H1 (cell line): ENCODE measurements around the gene CCR9. TPM values are rescaled to one million over a fixed set of nuclear protein-coding genes. Genes with fewer than 3 reads are reported as not detected.

ENCODE experiments used
- CTCF ChIA-PET: fragments of 300-600 bp; sonication (Branson Sonifier 250); formaldehyde crosslinking; loops from one replicate; lab custom pipeline; 2021; ENCODE audit not compliant: partially characterized antibody; lab: Charles Lee
- POLR2A ChIA-PET: fragments of 300-600 bp; sonication (Branson Sonifier 250); formaldehyde crosslinking; loops from one replicate; lab custom pipeline; 2021; ENCODE audit warnings: inconsistent platforms; ENCODE audit not compliant: partially characterized antibody; lab: Charles Lee
- DNase-seq, 2 experiments: peaks; one replicate each; pipeline versions ENCODE4 v3.0.0 to v3.0.0-alpha.2; 2010 to 2022; ENCODE audit warnings: low spot score in 2 of 2, low read depth in 1 of 2, mixed read lengths in 1 of 2
- FAIRE-seq: peaks from 2 replicates; lab custom pipeline; 2011; peaks lifted over from hg19 to GRCh38; lab: Jason Lieb, UNC
- H2AFZ ChIP-seq: 2 replicates; pipeline ENCODE4 v1.8.1; 2012; ENCODE audit warnings: low read length, inconsistent platforms
- H2AK5ac ChIP-seq: 2 replicates; pipeline ENCODE4 v1.6.1; 2013; ENCODE audit warnings: low read depth, low read length
- H2BK120ac ChIP-seq: replicated peaks from 2 replicates; pipeline ENCODE3; 2013; ENCODE audit warnings: low read depth, low read length, inconsistent platforms
- H2BK12ac ChIP-seq: 2 replicates; pipeline ENCODE4 v1.6.1; 2013; ENCODE audit warnings: low read depth, low read length
- H2BK15ac ChIP-seq: 2 replicates; pipeline ENCODE4 v1.6.1; 2013; ENCODE audit warnings: low read length
- H2BK20ac ChIP-seq: 2 replicates; pipeline ENCODE4 v1.6.1; 2013; ENCODE audit warnings: low read length
- H2BK5ac ChIP-seq: 2 replicates; pipeline ENCODE4 v1.6.1; 2013; ENCODE audit warnings: low read depth, low read length
- H3K14ac ChIP-seq: 2 replicates; pipeline ENCODE4 v1.6.1; 2013; ENCODE audit warnings: inconsistent platforms; ENCODE audit not compliant: insufficient read length
- H3K18ac ChIP-seq: 2 replicates; pipeline ENCODE4 v1.6.1; 2013; ENCODE audit warnings: low read length; ENCODE audit errors: extremely low read depth
- H3K23ac ChIP-seq: 2 replicates; pipeline ENCODE4 v1.6.1; 2013; ENCODE audit warnings: inconsistent platforms; ENCODE audit not compliant: insufficient read length
- H3K23me2 ChIP-seq: 2 replicates; pipeline ENCODE4 v1.6.1; 2013; ENCODE audit warnings: low read depth, low read length
- H3K27ac ChIP-seq: 2 replicates; pipeline ENCODE4 v1.6.1; 2011; ENCODE audit warnings: low read depth, low read length, inconsistent platforms
- H3K27me3 ChIP-seq, 4 experiments: replicated peaks in 1 of 4; 1 replicate in 1 of 4; 2 replicates in 3 of 4; pipeline versions ENCODE4 v1.6.1 to v1.8.1; 2011 to 2013; ENCODE audit warnings: low read length in 3 of 4, mild to moderate bottlenecking in 3 of 4, inconsistent platforms in 2 of 4, mixed read lengths in 2 of 4, moderate library complexity in 1 of 4; ENCODE audit not compliant: control insufficient read depth in 3 of 4, insufficient read depth in 3 of 4; ENCODE audit errors: extremely low read depth in 1 of 4
- H3K36me3 ChIP-seq, 4 experiments: 2 replicates each; pipeline versions ENCODE4 v1.6.1 to v1.8.1; 2011 to 2013; ENCODE audit warnings: mild to moderate bottlenecking in 4 of 4, low read length in 3 of 4, moderate library complexity in 2 of 4, control low read depth in 1 of 4, inconsistent platforms in 1 of 4; ENCODE audit not compliant: insufficient read depth in 4 of 4, control insufficient read depth in 2 of 4
- H3K4ac ChIP-seq: replicated peaks from 2 replicates; pipeline ENCODE3; 2013; ENCODE audit warnings: low read length, low read depth, mixed read lengths, inconsistent platforms; ENCODE audit not compliant: insufficient read length
- H3K4me1 ChIP-seq, 4 experiments: replicated peaks in 1 of 4; 1 replicate in 1 of 4; 2 replicates in 3 of 4; pipeline versions ENCODE4 v1.6.1 to v1.8.1; 2011 to 2013; ENCODE audit warnings: low read length in 3 of 4, inconsistent platforms in 2 of 4, mixed read lengths in 1 of 4; ENCODE audit not compliant: insufficient read depth in 4 of 4, control insufficient read depth in 3 of 4
- H3K4me2 ChIP-seq, 2 experiments: 2 replicates each; pipeline versions ENCODE4 v1.6.1 to v1.8.1; 2011 to 2013; ENCODE audit warnings: low read depth in 2 of 2, low read length in 2 of 2, control low read depth in 1 of 2, inconsistent platforms in 1 of 2, mild to moderate bottlenecking in 1 of 2; ENCODE audit not compliant: insufficient read depth in 1 of 2
- H3K4me3 ChIP-seq, 4 experiments: fragments of 200-600, 300-600 bp in 1 of 4; sonication (generic), shearing (Covaris generic), sonication (Bioruptor Twin) in 1 of 4; 2 replicates each; pipeline versions ENCODE4 v1.5.1 to v1.8.1; 2011 to 2016; ENCODE audit warnings: low read length in 4 of 4, low read depth in 3 of 4, control low read depth in 2 of 4, inconsistent platforms in 2 of 4, mild to moderate bottlenecking in 2 of 4, mixed read lengths in 1 of 4, moderate library complexity in 1 of 4; ENCODE audit not compliant: insufficient read depth in 2 of 4; ENCODE audit errors: extremely low read depth in 1 of 4
- H3K56ac ChIP-seq: replicated peaks from 2 replicates; pipeline ENCODE3; 2013; ENCODE audit warnings: low read depth, mild to moderate bottlenecking, mixed read lengths, low read length, inconsistent platforms; ENCODE audit not compliant: insufficient read length
- H3K79me1 ChIP-seq: 2 replicates; pipeline ENCODE4 v1.6.1; 2013; ENCODE audit warnings: low read depth, low read length, control low read depth
- H3K79me2 ChIP-seq, 2 experiments: 2 replicates each; pipeline versions ENCODE4 v1.6.1 to v1.8.1; 2012 to 2013; ENCODE audit warnings: low read length in 2 of 2, mild to moderate bottlenecking in 2 of 2, inconsistent platforms in 1 of 2; ENCODE audit not compliant: insufficient read depth in 2 of 2, control insufficient read depth in 1 of 2
- H3K9ac ChIP-seq, 4 experiments: replicated peaks in 1 of 4; 1 replicate in 1 of 4; 2 replicates in 3 of 4; pipeline versions ENCODE4 v1.6.1 to v1.8.1; 2011 to 2013; ENCODE audit warnings: low read depth in 3 of 4, low read length in 3 of 4, control low read depth in 2 of 4, mild to moderate bottlenecking in 2 of 4, moderate library complexity in 2 of 4, inconsistent platforms in 1 of 4; ENCODE audit errors: extremely low read depth in 1 of 4
- H3K9me3 ChIP-seq, 2 experiments: 2 replicates each; pipeline versions ENCODE4 v1.6.1 to v1.8.1; 2012 to 2013; ENCODE audit warnings: mild to moderate bottlenecking in 2 of 2, moderate library complexity in 2 of 2, control low read depth in 1 of 2, inconsistent platforms in 1 of 2, low read depth in 1 of 2, low read length in 1 of 2, mixed read lengths in 1 of 2; ENCODE audit not compliant: insufficient read depth in 2 of 2
- H4K20me1 ChIP-seq, 2 experiments: replicated peaks in 1 of 2; 2 replicates each; pipeline versions ENCODE3 to v1.8.1; 2011 to 2013; ENCODE audit warnings: inconsistent platforms in 2 of 2, low read length in 2 of 2, mild to moderate bottlenecking in 1 of 2; ENCODE audit not compliant: insufficient read depth in 2 of 2, control insufficient read depth in 1 of 2
- H4K5ac ChIP-seq: 2 replicates; pipeline ENCODE4 v1.6.1; 2013; ENCODE audit warnings: low read length, low read depth, mixed read lengths, inconsistent platforms; ENCODE audit not compliant: insufficient read length
- H4K8ac ChIP-seq: 2 replicates; pipeline ENCODE4 v1.8.0; 2013; ENCODE audit warnings: mild to moderate bottlenecking, moderate library complexity, low read length, inconsistent platforms; ENCODE audit not compliant: insufficient read depth; ENCODE audit errors: extremely low read depth
- H4K91ac ChIP-seq: replicated peaks from 2 replicates; pipeline ENCODE3; 2013; ENCODE audit warnings: low read length, mixed read lengths, inconsistent platforms; ENCODE audit not compliant: insufficient read length
- ATF3 ChIP-seq: IDR thresholded peaks from 2 replicates; pipeline ENCODE4 v1.6.1; 2011; ENCODE audit warnings: low read depth, mild to moderate bottlenecking, low read length; ENCODE audit not compliant: insufficient read depth
- CTCF ChIP-seq, 3 experiments: IDR thresholded peaks; 1 replicate in 2 of 3; 2 replicates in 1 of 3; pipeline versions ENCODE4 v1.5.1 to v1.6.1; 2011; ENCODE audit warnings: low read length in 3 of 3, mild to moderate bottlenecking in 3 of 3, inconsistent platforms in 2 of 3, low read depth in 1 of 3, moderate library complexity in 1 of 3; ENCODE audit not compliant: insufficient read depth in 1 of 3; ENCODE audit errors: control extremely low read depth in 1 of 3
- RBBP5 ChIP-seq: IDR thresholded peaks from 2 replicates; pipeline ENCODE4 v1.7.1; 2012; ENCODE audit warnings: low read depth, mild to moderate bottlenecking, inconsistent platforms, low read length, moderate library complexity, borderline replicate concordance
- SIRT6 ChIP-seq: IDR thresholded peaks from one replicate; pipeline ENCODE4 v1.7.1; 2012; ENCODE audit warnings: low read length, inconsistent platforms
- SIX5 ChIP-seq: IDR thresholded peaks from 2 replicates; pipeline ENCODE4 v1.6.1; 2011; ENCODE audit warnings: mild to moderate bottlenecking, low read depth, low read length
- WGBS, 2 experiments: shearing (Covaris generic) in 1 of 2; methylation state at CpG; one replicate each; pipeline versions ENCODE4 v1.1.6 to v1.1.7; 2013 to 2015; ENCODE audit warnings: low lambda C conversion rate in 2 of 2, mixed read lengths in 2 of 2, inconsistent platforms in 1 of 2, low coverage in 1 of 2, missing lambda C conversion rate in 1 of 2; ENCODE audit not compliant: insufficient replicate concordance in 2 of 2, insufficient coverage in 1 of 2, insufficient read length in 1 of 2; ENCODE audit errors: extremely low coverage in 1 of 2, missing lambda C conversion rate in 1 of 2; 5-methylcytosine and 5-hydroxymethylcytosine counted together
- polyA plus RNA-seq, 7 experiments: library from polyadenylated mRNA; depleted of rRNA in 3 of 7; stranded (reverse) in 5 of 7; unstranded in 2 of 7; fragments of >200 nt in 5 of 7; fragments of 200-250 nt in 2 of 7; gene quantifications; 1 replicate in 5 of 7; 2 replicates in 1 of 7; 4 replicates in 1 of 7; pipeline versions ENCODE4 v1.2.1 to v1.2.3, GENCODE V29; 2011 to 2013; ENCODE audit warnings: missing spikeins in 2 of 7, mixed read lengths in 2 of 7
- total RNA-seq: library from RNA; stranded (reverse); fragmentation: NEBNext Ultra II Directional; extraction: Animal tissue kit (Norgen Biotek cat#: 25700); gene quantifications from 2 replicates; pipeline ENCODE4 v1.2.1, GENCODE V29; 2021
- TF ChIP-seq, protein P1 (sequence below): IDR thresholded peaks from 2 replicates; pipeline ENCODE4 v1.6.1; 2011; ENCODE audit warnings: low read length, improper control_type of control experiment

CCR9 gene
- total and polyA plus RNA-seq, 2 of the 8 experiments (the other 6 are each of a cell fraction or from before 2014, with no cell fraction given), result not detected

DNA sequence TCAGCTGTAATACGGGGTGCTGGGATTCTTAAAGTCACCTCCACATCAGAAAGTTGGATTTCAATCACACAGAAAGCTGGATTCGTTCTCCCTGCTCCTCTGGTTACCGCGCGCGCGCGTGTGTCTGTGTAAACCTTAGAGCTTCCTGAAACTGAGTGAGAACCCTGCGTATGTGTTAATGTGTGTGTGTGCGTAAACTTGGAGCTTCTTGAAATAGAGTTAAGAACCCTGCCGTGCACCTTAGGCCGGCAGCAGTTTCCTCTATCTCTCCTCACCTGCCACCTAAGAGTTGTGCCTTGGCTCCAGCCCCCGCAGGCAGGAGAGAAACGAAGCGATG lies 45.0 kb upstream of the CCR9 start:
- CTCF ChIA-PET, result interaction anchor here (0.5 to 3.8 kb wide), 5 partner anchors 9 to 238 kb away, joined by 3 to 18 read pairs (median 5); no protein-coding TSS in a partner anchor

More for the DNA sequence above, 45.0 kb upstream of the CCR9 start:
- Histone ChIP-seq H3K79me1 (no peaks in the 10 kb centered on the region), H3K14ac (no peak overlapping the region), H4K20me1 (no peaks in the 10 kb centered on the region), H3K23ac (no peak overlapping the region), H2BK5ac (no peak overlapping the region), H3K9ac (peak overlapping the region in 3 of 4 experiments; percentile 63 to 71 (median 65); a peak in 6 of 7 replicates), H3K56ac (no peak overlapping the region), H3K36me3 (no peaks in the 10 kb centered on the region), H2BK20ac (no peak overlapping the region), H3K4me1 (peaks cover 0 to 3% (median 2%) of the 10 kb centered on the region in 4 experiments; a peak in 3 of 7 replicates), H2AK5ac (no peak overlapping the region), H3K4ac (no peak overlapping the region), H2AFZ (peak overlapping the region; percentile 39; the same call in 1 of the 2 replicates), H2BK15ac (no peak overlapping the region), H3K4me3 (peak overlapping the region; percentile 70 to 85 (median 72)), H3K4me2 (peak overlapping the region; percentile 85 to 94), H2BK12ac (no peak overlapping the region), H2BK120ac (no peak overlapping the region), H3K18ac (no peak overlapping the region), H4K8ac (0 out of 2 replicates have a peak overlapping the region, but pooled peaks have one; percentile 74), H3K9me3 (no peaks in the 10 kb centered on the region), H3K23me2 (peaks cover 8% of the 10 kb centered on the region; the same call in 1 of the 2 replicates), H3K79me2 (no peaks in the 10 kb centered on the region), H3K27ac (peak overlapping the region; percentile 42; the same call in 1 of the 2 replicates), H4K91ac (no peak overlapping the region), H4K5ac (no peak overlapping the region), H3K27me3 (peaks cover 0 to 19% (median 3%) of the 10 kb centered on the region in 4 experiments; a peak in 3 of 7 replicates)
- no peak for DNase-seq
- POLR2A ChIA-PET, result interaction anchor here (1.2 kb wide), 1 partner anchor 11 kb away, joined by 6 read pairs; no protein-coding TSS in a partner anchor
- WGBS, 2 experiments, result 16% methylated on average over 15 of the region's 15 CpGs; no CpG with 5 or more reads in 1 of the 2 experiments
- no peak for TF ChIP-seq RBBP5
- no peak for TF ChIP-seq CTCF (IDR thresholded peaks at IDR 0.05; ENCODE audit: control extremely low read depth in 1 of 3, insufficient read depth in 1 of 3, low read depth in 1 of 3, low read length in 3 of 3)
- TF ChIP-seq, protein P1, sequence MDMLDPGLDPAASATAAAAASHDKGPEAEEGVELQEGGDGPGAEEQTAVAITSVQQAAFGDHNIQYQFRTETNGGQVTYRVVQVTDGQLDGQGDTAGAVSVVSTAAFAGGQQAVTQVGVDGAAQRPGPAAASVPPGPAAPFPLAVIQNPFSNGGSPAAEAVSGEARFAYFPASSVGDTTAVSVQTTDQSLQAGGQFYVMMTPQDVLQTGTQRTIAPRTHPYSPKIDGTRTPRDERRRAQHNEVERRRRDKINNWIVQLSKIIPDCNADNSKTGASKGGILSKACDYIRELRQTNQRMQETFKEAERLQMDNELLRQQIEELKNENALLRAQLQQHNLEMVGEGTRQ, result no peak
- TF ChIP-seq ATF3, result no peak
- no peak for TF ChIP-seq SIRT6
- no peak for TF ChIP-seq SIX5
- no peak for FAIRE-seq
